H1 (cell line): ENCODE measurements around the gene CACFD1. TPM values are rescaled to one million over a fixed set of nuclear protein-coding genes. Genes with fewer than 3 reads are reported as not detected.

ENCODE experiments used
- CTCF ChIA-PET: fragments of 300-600 bp; sonication (Branson Sonifier 250); formaldehyde crosslinking; loops from one replicate; lab custom pipeline; 2021; ENCODE audit not compliant: partially characterized antibody; lab: Charles Lee
- POLR2A ChIA-PET: fragments of 300-600 bp; sonication (Branson Sonifier 250); formaldehyde crosslinking; loops from one replicate; lab custom pipeline; 2021; ENCODE audit warnings: inconsistent platforms; ENCODE audit not compliant: partially characterized antibody; lab: Charles Lee
- DNase-seq, 2 experiments: peaks; one replicate each; pipeline versions ENCODE4 v3.0.0 to v3.0.0-alpha.2; 2010 to 2022; ENCODE audit warnings: low spot score in 2 of 2, low read depth in 1 of 2, mixed read lengths in 1 of 2
- FAIRE-seq: peaks from 2 replicates; lab custom pipeline; 2011; peaks lifted over from hg19 to GRCh38; lab: Jason Lieb, UNC
- H2AFZ ChIP-seq: 2 replicates; pipeline ENCODE4 v1.8.1; 2012; ENCODE audit warnings: low read length, inconsistent platforms
- H2AK5ac ChIP-seq: 2 replicates; pipeline ENCODE4 v1.6.1; 2013; ENCODE audit warnings: low read depth, low read length
- H2BK120ac ChIP-seq: replicated peaks from 2 replicates; pipeline ENCODE3; 2013; ENCODE audit warnings: low read depth, low read length, inconsistent platforms
- H2BK12ac ChIP-seq: 2 replicates; pipeline ENCODE4 v1.6.1; 2013; ENCODE audit warnings: low read depth, low read length
- H2BK15ac ChIP-seq: 2 replicates; pipeline ENCODE4 v1.6.1; 2013; ENCODE audit warnings: low read length
- H2BK20ac ChIP-seq: 2 replicates; pipeline ENCODE4 v1.6.1; 2013; ENCODE audit warnings: low read length
- H2BK5ac ChIP-seq: 2 replicates; pipeline ENCODE4 v1.6.1; 2013; ENCODE audit warnings: low read depth, low read length
- H3K14ac ChIP-seq: 2 replicates; pipeline ENCODE4 v1.6.1; 2013; ENCODE audit warnings: inconsistent platforms; ENCODE audit not compliant: insufficient read length
- H3K18ac ChIP-seq: 2 replicates; pipeline ENCODE4 v1.6.1; 2013; ENCODE audit warnings: low read length; ENCODE audit errors: extremely low read depth
- H3K23ac ChIP-seq: 2 replicates; pipeline ENCODE4 v1.6.1; 2013; ENCODE audit warnings: inconsistent platforms; ENCODE audit not compliant: insufficient read length
- H3K23me2 ChIP-seq: 2 replicates; pipeline ENCODE4 v1.6.1; 2013; ENCODE audit warnings: low read depth, low read length
- H3K27ac ChIP-seq: 2 replicates; pipeline ENCODE4 v1.6.1; 2011; ENCODE audit warnings: low read depth, low read length, inconsistent platforms
- H3K27me3 ChIP-seq, 4 experiments: replicated peaks in 1 of 4; 1 replicate in 1 of 4; 2 replicates in 3 of 4; pipeline versions ENCODE4 v1.6.1 to v1.8.1; 2011 to 2013; ENCODE audit warnings: low read length in 3 of 4, mild to moderate bottlenecking in 3 of 4, inconsistent platforms in 2 of 4, mixed read lengths in 2 of 4, moderate library complexity in 1 of 4; ENCODE audit not compliant: control insufficient read depth in 3 of 4, insufficient read depth in 3 of 4; ENCODE audit errors: extremely low read depth in 1 of 4
- H3K36me3 ChIP-seq, 4 experiments: 2 replicates each; pipeline versions ENCODE4 v1.6.1 to v1.8.1; 2011 to 2013; ENCODE audit warnings: mild to moderate bottlenecking in 4 of 4, low read length in 3 of 4, moderate library complexity in 2 of 4, control low read depth in 1 of 4, inconsistent platforms in 1 of 4; ENCODE audit not compliant: insufficient read depth in 4 of 4, control insufficient read depth in 2 of 4
- H3K4ac ChIP-seq: replicated peaks from 2 replicates; pipeline ENCODE3; 2013; ENCODE audit warnings: low read length, low read depth, mixed read lengths, inconsistent platforms; ENCODE audit not compliant: insufficient read length
- H3K4me1 ChIP-seq, 4 experiments: replicated peaks in 1 of 4; 1 replicate in 1 of 4; 2 replicates in 3 of 4; pipeline versions ENCODE4 v1.6.1 to v1.8.1; 2011 to 2013; ENCODE audit warnings: low read length in 3 of 4, inconsistent platforms in 2 of 4, mixed read lengths in 1 of 4; ENCODE audit not compliant: insufficient read depth in 4 of 4, control insufficient read depth in 3 of 4
- H3K4me2 ChIP-seq, 2 experiments: 2 replicates each; pipeline versions ENCODE4 v1.6.1 to v1.8.1; 2011 to 2013; ENCODE audit warnings: low read depth in 2 of 2, low read length in 2 of 2, control low read depth in 1 of 2, inconsistent platforms in 1 of 2, mild to moderate bottlenecking in 1 of 2; ENCODE audit not compliant: insufficient read depth in 1 of 2
- H3K4me3 ChIP-seq, 4 experiments: fragments of 200-600, 300-600 bp in 1 of 4; sonication (generic), shearing (Covaris generic), sonication (Bioruptor Twin) in 1 of 4; 2 replicates each; pipeline versions ENCODE4 v1.5.1 to v1.8.1; 2011 to 2016; ENCODE audit warnings: low read length in 4 of 4, low read depth in 3 of 4, control low read depth in 2 of 4, inconsistent platforms in 2 of 4, mild to moderate bottlenecking in 2 of 4, mixed read lengths in 1 of 4, moderate library complexity in 1 of 4; ENCODE audit not compliant: insufficient read depth in 2 of 4; ENCODE audit errors: extremely low read depth in 1 of 4
- H3K56ac ChIP-seq: replicated peaks from 2 replicates; pipeline ENCODE3; 2013; ENCODE audit warnings: low read depth, mild to moderate bottlenecking, mixed read lengths, low read length, inconsistent platforms; ENCODE audit not compliant: insufficient read length
- H3K79me1 ChIP-seq: 2 replicates; pipeline ENCODE4 v1.6.1; 2013; ENCODE audit warnings: low read depth, low read length, control low read depth
- H3K79me2 ChIP-seq, 2 experiments: 2 replicates each; pipeline versions ENCODE4 v1.6.1 to v1.8.1; 2012 to 2013; ENCODE audit warnings: low read length in 2 of 2, mild to moderate bottlenecking in 2 of 2, inconsistent platforms in 1 of 2; ENCODE audit not compliant: insufficient read depth in 2 of 2, control insufficient read depth in 1 of 2
- H3K9ac ChIP-seq, 4 experiments: replicated peaks in 1 of 4; 1 replicate in 1 of 4; 2 replicates in 3 of 4; pipeline versions ENCODE4 v1.6.1 to v1.8.1; 2011 to 2013; ENCODE audit warnings: low read depth in 3 of 4, low read length in 3 of 4, control low read depth in 2 of 4, mild to moderate bottlenecking in 2 of 4, moderate library complexity in 2 of 4, inconsistent platforms in 1 of 4; ENCODE audit errors: extremely low read depth in 1 of 4
- H3K9me3 ChIP-seq, 2 experiments: 2 replicates each; pipeline versions ENCODE4 v1.6.1 to v1.8.1; 2012 to 2013; ENCODE audit warnings: mild to moderate bottlenecking in 2 of 2, moderate library complexity in 2 of 2, control low read depth in 1 of 2, inconsistent platforms in 1 of 2, low read depth in 1 of 2, low read length in 1 of 2, mixed read lengths in 1 of 2; ENCODE audit not compliant: insufficient read depth in 2 of 2
- H4K20me1 ChIP-seq, 2 experiments: replicated peaks in 1 of 2; 2 replicates each; pipeline versions ENCODE3 to v1.8.1; 2011 to 2013; ENCODE audit warnings: inconsistent platforms in 2 of 2, low read length in 2 of 2, mild to moderate bottlenecking in 1 of 2; ENCODE audit not compliant: insufficient read depth in 2 of 2, control insufficient read depth in 1 of 2
- H4K5ac ChIP-seq: 2 replicates; pipeline ENCODE4 v1.6.1; 2013; ENCODE audit warnings: low read length, low read depth, mixed read lengths, inconsistent platforms; ENCODE audit not compliant: insufficient read length
- H4K8ac ChIP-seq: 2 replicates; pipeline ENCODE4 v1.8.0; 2013; ENCODE audit warnings: mild to moderate bottlenecking, moderate library complexity, low read length, inconsistent platforms; ENCODE audit not compliant: insufficient read depth; ENCODE audit errors: extremely low read depth
- H4K91ac ChIP-seq: replicated peaks from 2 replicates; pipeline ENCODE3; 2013; ENCODE audit warnings: low read length, mixed read lengths, inconsistent platforms; ENCODE audit not compliant: insufficient read length
- CBX5 ChIP-seq: fragments of 300-800, 300-1000 bp; sonication (generic); IDR thresholded peaks from 2 replicates; pipeline ENCODE4 v1.7.1; 2016; ENCODE audit warnings: antibody characterized with exemption, low read length, low read depth
- EZH2 ChIP-seq: fragments of 200-600 bp; sonication (generic); IDR thresholded peaks from 2 replicates; pipeline ENCODE4 v1.7.1; 2012; ENCODE audit warnings: low read depth, mild to moderate bottlenecking, moderate library complexity, low read length, inconsistent platforms; ENCODE audit not compliant: severe bottlenecking
- JUN ChIP-seq: IDR thresholded peaks from 2 replicates; pipeline ENCODE4 v1.6.1; 2011; ENCODE audit warnings: low read depth, mild to moderate bottlenecking, improper control_type of control experiment, low read length
- KDM5A ChIP-seq: fragments of 200-600 bp; IDR thresholded peaks from 2 replicates; pipeline ENCODE4 v1.7.1; 2012; ENCODE audit warnings: mild to moderate bottlenecking, low read length, inconsistent platforms, mixed read lengths
- POLR2AphosphoS5 ChIP-seq: IDR thresholded peaks from 2 replicates; pipeline ENCODE4 v1.6.1; 2011; ENCODE audit warnings: low read depth, low read length
- RFX5 ChIP-seq: IDR thresholded peaks from 2 replicates; pipeline ENCODE4 v1.6.1; 2011; ENCODE audit warnings: low read depth, low read length, improper control_type of control experiment, borderline replicate concordance
- TBP ChIP-seq: IDR thresholded peaks from 2 replicates; pipeline ENCODE4 v1.6.1; 2011; ENCODE audit warnings: low read depth, low read length, improper control_type of control experiment
- WGBS, 2 experiments: shearing (Covaris generic) in 1 of 2; methylation state at CpG; one replicate each; pipeline versions ENCODE4 v1.1.6 to v1.1.7; 2013 to 2015; ENCODE audit warnings: low lambda C conversion rate in 2 of 2, mixed read lengths in 2 of 2, inconsistent platforms in 1 of 2, low coverage in 1 of 2, missing lambda C conversion rate in 1 of 2; ENCODE audit not compliant: insufficient replicate concordance in 2 of 2, insufficient coverage in 1 of 2, insufficient read length in 1 of 2; ENCODE audit errors: extremely low coverage in 1 of 2, missing lambda C conversion rate in 1 of 2; 5-methylcytosine and 5-hydroxymethylcytosine counted together
- polyA plus RNA-seq, 7 experiments: library from polyadenylated mRNA; depleted of rRNA in 3 of 7; stranded (reverse) in 5 of 7; unstranded in 2 of 7; fragments of >200 nt in 5 of 7; fragments of 200-250 nt in 2 of 7; gene quantifications; 1 replicate in 5 of 7; 2 replicates in 1 of 7; 4 replicates in 1 of 7; pipeline versions ENCODE4 v1.2.1 to v1.2.3, GENCODE V29; 2011 to 2013; ENCODE audit warnings: missing spikeins in 2 of 7, mixed read lengths in 2 of 7
- total RNA-seq: library from RNA; stranded (reverse); fragmentation: NEBNext Ultra II Directional; extraction: Animal tissue kit (Norgen Biotek cat#: 25700); gene quantifications from 2 replicates; pipeline ENCODE4 v1.2.1, GENCODE V29; 2021

Gene CACFD1
- total and polyA plus RNA-seq, 2 of the 8 experiments (the other 6 are each of a cell fraction or from before 2014, with no cell fraction given), result 13.4 to 15.5 TPM

DNA sequence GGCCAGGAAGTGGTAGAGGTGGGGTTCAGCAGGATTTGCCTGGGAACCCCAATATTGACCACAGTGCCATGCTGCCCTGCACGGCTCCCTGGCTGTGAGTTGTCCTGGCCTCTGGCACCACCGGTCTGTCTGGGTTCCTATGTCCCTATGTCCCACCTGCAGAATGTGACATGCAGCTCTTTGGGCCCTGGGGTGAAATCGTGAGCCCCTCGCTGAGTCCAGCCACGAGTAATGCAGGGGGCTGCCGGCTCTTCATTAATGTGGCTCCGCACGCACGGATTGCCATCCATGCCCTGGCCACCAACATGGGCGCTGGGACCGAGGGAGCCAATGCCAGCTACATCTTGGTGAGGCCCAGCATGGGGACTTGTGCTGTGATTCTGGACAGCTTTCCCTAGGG, 2.0 kb upstream of the CACFD1 start:
- Histone ChIP-seq H3K4me1 (peaks cover 2 to 13% (median 11%) of the 10 kb centered on the region in 4 experiments), H3K79me2 (peaks cover 0 to 13% of the 10 kb centered on the region in 2 experiments; a peak in 2 of 4 replicates), H4K5ac (no peak overlapping the region), H3K56ac (no peak overlapping the region), H2BK15ac (no peak overlapping the region), H2AFZ (no peak overlapping the region), H3K14ac (no peak overlapping the region), H4K91ac (no peak overlapping the region), H3K79me1 (peaks cover 9% of the 10 kb centered on the region; the same call in 1 of the 2 replicates), H3K18ac (no peak overlapping the region)
- TF ChIP-seq POLR2AphosphoS5 (no peak), KDM5A (no peak), RFX5 (no peak), TBP (no peak), JUN (no peak), EZH2 (no peak), CBX5 (no peak)
- TF ChIP-seq, all 59 proteins: peak for 0
- POLR2A ChIA-PET, result interaction anchor here (1.1 kb wide), 1 partner anchor 13 kb away, joined by 3 read pairs; no protein-coding TSS in a partner anchor
- Histone ChIP-seq H2BK5ac (peak overlapping the region; percentile 9; the same call in 1 of the 2 replicates), H2BK20ac (no peak overlapping the region), H3K4me3 (no peak overlapping the region), H4K20me1 (peaks cover 2 to 3% of the 10 kb centered on the region in 2 experiments), H3K23me2 (peaks cover 7% of the 10 kb centered on the region; the same call in 1 of the 2 replicates), H3K9me3 (no peaks in the 10 kb centered on the region), H3K27ac (no peak overlapping the region), H3K4me2 (no peak overlapping the region), H3K9ac (no peak overlapping the region), H2BK120ac (no peak overlapping the region), H2AK5ac (peak overlapping the region; percentile 65; the same call in 1 of the 2 replicates), H3K23ac (no peak overlapping the region), H3K4ac (no peak overlapping the region), H3K36me3 (no peaks in the 10 kb centered on the region), H3K27me3 (no peaks in the 10 kb centered on the region; a peak in 1 of 7 replicates), H2BK12ac (peak overlapping the region; percentile 80; the same call in 1 of the 2 replicates), H4K8ac (no peak overlapping the region)
- CTCF ChIA-PET, result interaction anchor here (1.1 to 6.9 kb wide), 11 partner anchors 13 to 269 kb away, joined by 3 to 64 read pairs (median 6); partner anchors contain the start of gene SLC2A6
- DNase-seq (no peak), FAIRE-seq (no peak)
- WGBS, 2 experiments, result 94% methylated on average over 11 of the region's 11 CpGs; no CpG with 5 or more reads in 1 of the 2 experiments
